GM19324 (cell line): Measurements from ENCODE around the gene LAS1L.
A peak's percentile ranks its signal among the peaks of the same experiment; 100 is the strongest.
"Not testable (repeated sequence)": the region's sequence is repeated elsewhere in the genome, so short reads cannot be mapped to it uniquely, and the experiment has no call there.

Source experiments
- ATAC-seq: cut with Tn5 transposase; IDR thresholded peaks from one replicate; pipeline ENCODE4 v1.9.1; 2021; ENCODE audit warnings: mild to moderate bottlenecking, moderate library complexity; ENCODE audit not compliant: unreplicated experiment, low FRiP score

Gene LAS1L

GRCh38 chrX:65534450-65535292 is at the start of gene LAS1L:
Gene LAS1L (minus strand): TSS chrX:65534787. CDS start chrX:65534715, 72 bp downstream.
- peak; percentile 100 for ATAC-seq

DNA sequence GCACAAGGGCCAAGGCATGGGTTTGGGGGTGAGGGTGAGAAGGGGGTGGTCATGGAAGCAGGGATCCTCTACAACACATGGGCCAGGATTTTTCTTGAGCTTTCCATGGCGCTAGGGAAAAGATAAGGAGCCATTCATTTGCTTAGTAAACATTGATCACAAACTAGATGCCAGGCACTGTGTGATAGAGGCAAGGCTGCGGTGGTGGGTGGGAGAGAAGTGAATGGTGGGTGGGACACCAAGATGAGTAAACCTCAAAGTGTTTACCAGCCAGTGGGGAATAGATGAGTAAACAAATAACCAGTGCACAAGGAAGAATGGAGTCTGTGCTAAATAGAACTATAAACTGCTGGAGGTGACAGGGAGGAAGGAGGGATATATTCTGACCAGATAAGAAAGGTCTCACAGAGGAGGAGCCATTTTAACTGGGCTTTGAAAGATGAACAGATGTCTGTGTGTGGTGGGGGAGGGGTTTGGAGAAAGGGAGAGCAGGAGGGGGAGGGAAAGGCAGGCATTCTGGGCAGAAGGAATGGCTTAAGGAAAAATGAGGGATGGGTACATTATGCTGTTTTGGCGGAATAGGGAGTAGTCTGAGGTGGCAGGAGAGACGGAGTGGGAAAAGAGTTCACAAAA is 48.0 kb upstream of the LAS1L start:
- no peak for ATAC-seq

DNA sequence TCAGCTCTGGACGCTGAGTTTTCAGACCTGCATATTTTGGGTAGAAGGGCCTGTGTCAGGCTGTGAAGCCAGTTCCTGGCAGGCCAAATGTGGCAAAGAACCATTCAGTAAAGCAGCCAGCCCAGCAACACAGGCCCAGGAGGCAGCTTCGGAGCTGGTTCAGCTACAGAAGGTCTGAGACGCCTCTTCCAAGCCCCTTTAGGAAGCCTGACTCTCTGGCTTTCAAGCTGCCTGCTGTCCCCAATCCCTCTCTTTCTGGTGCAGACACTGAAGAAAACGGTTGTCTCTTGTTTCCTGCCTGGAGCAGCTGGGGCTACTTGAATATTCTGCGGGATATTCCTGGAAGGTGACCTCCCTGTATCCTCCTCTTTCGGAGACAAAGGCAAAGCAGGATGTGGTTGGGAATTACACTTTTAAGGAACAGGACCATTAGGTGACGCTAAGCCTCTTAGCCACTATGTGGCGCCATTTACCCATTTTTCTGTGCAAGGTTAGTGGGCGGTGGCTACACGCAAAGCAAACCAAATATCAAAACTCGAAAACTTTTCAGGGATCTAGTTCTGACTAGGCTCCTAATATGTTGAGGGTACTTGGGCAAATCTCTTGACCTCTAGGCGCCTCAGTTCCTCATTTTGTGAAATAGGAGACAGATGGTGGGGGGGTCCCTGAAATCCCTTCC is 47.2 kb upstream of the LAS1L start:
- ATAC-seq = peak; percentile 68

DNA sequence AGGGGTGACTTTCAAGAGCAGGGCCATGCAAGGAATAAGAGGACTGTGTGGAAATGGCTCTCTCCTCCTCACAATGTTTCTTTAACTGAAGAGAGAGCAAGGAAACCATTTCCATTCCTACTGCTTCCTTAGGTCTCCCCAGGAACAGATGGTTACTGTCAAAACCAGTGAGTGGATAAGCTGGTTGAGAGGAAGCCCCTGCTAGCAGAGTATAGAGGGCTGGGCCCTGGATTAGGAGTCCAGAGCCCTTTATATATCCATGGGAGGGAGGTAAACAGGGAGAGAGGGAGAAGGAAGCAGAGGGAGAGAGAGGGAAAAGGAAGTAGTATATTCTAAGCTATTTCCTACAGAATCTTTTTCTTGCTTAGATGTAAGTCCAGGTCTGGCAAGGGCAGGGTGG is 43.8 kb upstream of the LAS1L start:
- no peak for ATAC-seq

GRCh38 chrX:65576160-65576559 is 41.6 kb upstream of the LAS1L start:
- ATAC-seq = no peak

GRCh38 chrX:65575022-65575421 is 40.4 kb upstream of the LAS1L start:
- ATAC-seq = no peak

- no peak for ATAC-seq
Observed at GRCh38 chrX:65574356-65574755, 39.8 kb upstream of the LAS1L start.

GRCh38 chrX:65572971-65573370 is 38.4 kb upstream of the LAS1L start:
- no peak for ATAC-seq

GRCh38 chrX:65562850-65563249 is 28.3 kb upstream of the LAS1L start:
- not testable (repeated sequence) for ATAC-seq

- ATAC-seq = no peak
Observed at GRCh38 chrX:65551489-65552339, 17.1 kb upstream of the LAS1L start.

DNA sequence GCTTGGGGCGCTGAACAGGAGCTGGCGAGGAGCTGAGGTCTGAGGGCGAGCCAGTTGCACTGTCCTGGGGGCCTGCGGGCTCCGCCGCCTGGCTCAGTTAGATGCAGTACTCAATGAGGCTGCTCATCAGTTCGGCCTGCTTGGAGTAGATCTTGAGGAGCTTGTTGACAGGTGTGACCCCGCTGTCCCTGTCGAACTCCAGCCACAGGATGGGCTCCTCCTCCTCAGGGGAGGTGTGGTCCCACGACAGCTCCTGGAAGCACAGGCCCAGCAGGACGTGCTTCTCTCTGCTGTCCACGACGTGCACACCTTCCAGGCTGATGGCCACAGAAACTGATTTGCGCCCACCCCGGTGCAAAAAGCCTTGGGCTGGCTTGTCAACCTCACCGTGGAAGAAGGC is 16.5 kb upstream of the LAS1L start:
- ATAC-seq = no peak

DNA sequence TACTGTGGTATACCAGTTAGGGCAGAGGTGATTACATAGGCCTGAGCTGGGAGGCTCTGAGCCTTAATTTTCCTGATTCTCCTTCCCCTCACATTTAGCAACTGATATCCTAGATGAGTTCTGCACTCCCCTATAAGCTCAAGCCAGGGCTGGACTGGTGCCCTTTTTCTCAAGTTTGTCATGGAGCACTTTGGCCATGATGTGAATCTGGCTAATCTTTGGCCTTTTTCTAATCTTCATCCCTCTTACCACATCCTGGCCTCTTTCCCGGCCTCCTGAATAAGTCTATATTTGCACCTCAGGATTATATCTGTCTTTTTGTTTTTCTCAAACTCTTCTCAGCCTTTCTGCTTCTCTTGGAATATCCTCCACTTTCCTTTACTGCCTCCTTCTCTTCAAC is 10.9 kb upstream of the LAS1L start:
- no peak for ATAC-seq

GRCh38 chrX:65537229-65537628 is 2.6 kb upstream of the LAS1L start:
- ATAC-seq = no peak

GRCh38 chrX:65536291-65536690 is 1.7 kb upstream of the LAS1L start:
- no peak for ATAC-seq

GRCh38 chrX:65532016-65532415 is 2.6 kb downstream of the LAS1L start:
- no peak for ATAC-seq

DNA sequence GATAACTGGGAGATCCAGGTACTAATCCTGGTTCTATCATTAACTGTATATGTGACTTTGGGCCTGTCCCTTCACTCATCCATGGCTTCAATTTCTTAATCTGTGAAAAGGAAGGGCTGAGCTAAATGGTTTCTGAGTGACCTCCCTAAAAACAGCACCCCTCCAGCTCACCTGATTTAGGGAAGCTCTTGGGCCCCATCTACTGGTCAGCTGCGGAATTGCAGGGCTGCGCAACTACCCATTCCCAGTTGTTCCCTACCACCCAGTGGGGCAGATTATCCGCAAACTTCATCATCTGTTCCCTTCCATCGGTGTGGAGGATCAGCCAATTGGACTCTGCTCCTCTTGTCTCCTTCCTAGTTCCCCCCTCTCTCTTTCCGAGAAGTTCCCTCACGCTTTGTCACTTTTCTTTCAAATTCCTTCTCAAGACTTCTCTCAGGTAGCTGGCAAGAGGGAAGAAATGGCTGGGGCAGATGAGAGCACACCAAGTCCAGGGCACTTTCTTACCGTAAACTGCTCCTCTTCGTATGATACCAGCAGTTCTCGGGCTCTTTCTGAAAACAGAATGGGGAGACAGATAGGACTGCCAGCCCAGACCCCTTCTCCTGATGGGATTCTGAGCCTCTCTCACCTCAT is 5.8 kb downstream of the LAS1L start:
- no peak for ATAC-seq

DNA sequence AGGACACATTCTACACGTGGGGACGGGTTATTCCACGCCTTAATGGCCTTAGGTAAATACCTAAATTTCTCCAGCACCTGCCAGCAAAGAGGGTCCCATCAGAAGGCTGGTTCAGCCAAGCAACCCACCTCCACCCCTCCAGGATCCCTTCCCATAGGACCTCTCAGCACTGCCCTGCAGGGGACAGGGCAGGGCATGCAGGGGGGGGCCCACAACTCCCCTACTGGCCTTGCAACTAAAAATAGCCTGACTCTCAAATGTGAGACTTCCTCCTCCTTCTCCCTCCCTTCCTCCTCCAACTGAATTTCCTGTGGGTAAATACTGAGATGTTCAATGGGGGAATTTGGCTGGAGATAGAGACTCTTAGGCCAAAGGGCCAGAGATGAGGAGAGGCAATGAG is 6.3 kb downstream of the LAS1L start:
- no peak for ATAC-seq

DNA sequence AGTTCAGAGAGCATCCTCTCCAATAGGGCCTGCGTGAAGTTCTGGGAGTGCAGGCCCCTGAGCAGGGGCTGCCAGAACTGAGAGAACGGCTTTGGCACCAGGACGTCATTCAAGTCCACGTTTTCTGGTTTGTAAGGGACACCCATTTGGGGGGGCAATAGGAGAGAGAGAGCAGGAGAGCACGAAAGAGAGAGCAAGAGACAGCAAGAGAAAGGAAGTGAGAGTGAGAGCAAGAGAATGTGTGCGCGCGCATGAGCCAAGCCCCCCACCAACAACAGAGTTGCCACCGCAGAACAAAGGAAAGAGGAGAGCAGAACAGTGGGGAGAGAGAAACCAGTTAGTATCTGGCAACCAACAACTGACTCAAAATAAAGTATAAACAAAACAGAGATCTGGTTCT is 10.4 kb downstream of the LAS1L start:
- ATAC-seq = no peak

GRCh38 chrX:65522739-65523372 is 11.7 kb downstream of the LAS1L start:
- ATAC-seq = no peak

- not testable (repeated sequence) for ATAC-seq
Observed at GRCh38 chrX:65519530-65519929, 15.1 kb downstream of the LAS1L start.
